IPS DF 19.7 (cell line): ENCODE results near the gene BPIFB2.
"Not testable (repeated sequence)": the region's sequence is repeated elsewhere in the genome, so short reads cannot be mapped to it uniquely, and the experiment has no call there.

Experiments used
- DNase-seq: peaks from one replicate; pipeline ENCODE4 v3.0.0-alpha.2; 2013; ENCODE audit warnings: low read depth, low spot score

The BPIFB2 gene

DNA sequence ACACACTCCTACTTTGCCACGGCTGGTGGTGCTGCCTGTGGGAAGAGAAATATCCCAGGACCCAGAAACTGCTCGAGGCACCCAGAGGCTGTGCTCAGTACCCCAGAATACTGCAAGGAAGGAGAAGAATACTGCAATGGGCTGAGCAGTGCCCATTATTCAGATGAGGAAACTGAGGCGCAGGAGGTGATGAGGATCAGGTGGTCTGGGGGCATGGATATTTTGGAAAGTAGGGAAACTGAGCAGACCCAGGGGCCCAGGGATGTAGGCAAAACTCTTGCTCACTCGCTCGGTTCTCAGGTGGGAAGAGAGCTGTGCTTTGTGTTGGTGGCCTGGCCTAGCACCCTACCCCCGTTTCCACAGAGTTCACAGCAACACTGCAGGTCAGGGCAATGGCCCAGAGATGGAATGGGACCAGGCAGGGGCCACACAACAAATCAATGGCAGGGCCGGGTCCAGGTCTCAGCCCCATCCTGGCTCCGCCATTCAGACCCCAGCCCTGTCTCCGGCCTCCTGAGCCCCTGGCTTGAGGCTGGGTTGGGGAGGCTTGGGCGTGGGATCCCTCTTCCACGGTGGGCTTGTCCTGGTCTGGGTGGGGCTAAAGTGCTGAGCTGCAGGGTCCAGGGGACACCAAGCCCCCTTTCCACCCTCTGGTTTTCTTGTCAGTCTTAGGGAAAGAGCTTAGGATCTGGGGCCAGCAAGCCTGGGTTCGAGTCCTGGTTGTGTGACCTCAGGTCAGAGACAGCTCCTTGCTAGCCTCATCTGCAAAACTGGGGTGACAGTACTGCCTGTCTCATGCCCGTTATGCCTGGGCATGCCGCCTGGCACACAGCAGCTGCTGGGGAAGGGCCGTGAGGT is 37.2 kb upstream of the BPIFB2 start:
- DNase-seq: no peak

GRCh38 chr20:32970973-32971300 is 36.6 kb upstream of the BPIFB2 start:
- no peak for DNase-seq

DNA sequence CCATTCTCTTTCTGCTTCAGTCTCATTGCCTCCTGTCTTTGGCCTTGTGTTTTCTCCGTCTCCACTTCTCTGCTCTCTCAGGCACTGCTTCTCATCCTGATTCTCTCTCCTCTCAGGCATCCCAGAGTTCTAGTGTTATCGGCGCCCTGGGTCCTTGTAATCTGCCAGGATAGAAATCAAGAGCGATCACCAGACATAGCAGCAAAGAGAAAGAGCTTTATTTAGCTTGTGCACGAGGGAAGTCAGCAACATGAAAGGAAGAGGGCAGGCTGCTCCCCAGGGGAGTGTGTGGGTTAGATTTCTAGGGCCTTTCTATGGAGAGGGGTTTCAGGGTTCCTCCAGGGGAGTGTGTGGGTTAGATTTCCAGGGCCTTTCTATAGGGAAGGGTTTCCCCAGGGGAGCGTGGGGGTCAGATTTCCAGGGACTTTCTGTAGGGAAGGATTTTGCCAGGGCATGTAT is 35.8 kb upstream of the BPIFB2 start:
- no peak for DNase-seq

DNA sequence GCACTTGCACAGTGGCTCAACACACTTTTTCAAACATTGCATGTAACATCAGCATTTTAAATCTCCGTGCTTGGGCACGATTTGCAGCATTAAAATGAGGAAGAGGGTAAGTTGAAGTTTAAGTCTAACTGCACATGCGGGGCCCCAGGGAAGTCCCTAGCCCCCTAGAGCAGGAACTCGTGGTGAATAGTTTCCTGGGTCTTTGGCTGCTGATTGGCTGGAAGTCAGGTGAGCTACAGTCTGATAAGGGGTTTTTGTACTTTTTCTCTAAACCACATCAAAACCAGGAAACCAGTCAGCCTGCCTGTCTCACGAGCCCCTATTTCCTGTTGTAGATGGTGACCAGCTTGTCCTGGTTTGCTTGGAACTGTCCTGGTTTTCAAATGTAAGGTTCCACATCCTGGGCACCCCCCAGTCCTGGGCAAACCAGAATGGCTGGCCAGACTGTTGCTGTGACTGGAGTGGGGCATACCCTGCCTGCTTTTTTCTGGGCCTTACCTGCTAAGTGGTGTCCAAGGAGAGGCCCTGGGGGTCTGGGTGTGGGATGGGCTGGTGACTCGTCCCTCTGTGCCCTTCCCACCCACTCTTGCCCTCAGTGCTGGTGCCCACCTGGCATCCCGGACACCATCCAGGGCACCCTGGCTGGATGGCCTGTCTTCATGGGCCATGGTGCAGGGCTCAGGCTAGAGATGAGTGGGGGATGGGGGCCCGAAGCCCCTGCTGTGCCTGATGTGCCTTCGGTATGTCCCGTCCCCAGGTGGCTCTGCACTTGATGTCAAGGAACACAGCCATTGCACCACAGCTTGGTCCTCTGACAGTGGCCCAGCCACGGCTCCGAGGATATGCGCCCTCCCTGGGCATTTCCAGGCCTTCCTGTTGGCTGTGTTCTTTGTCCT is 35.1 kb upstream of the BPIFB2 start:
- DNase-seq: no peak

GRCh38 chr20:32973077-32973717 is 34.3 kb upstream of the BPIFB2 start:
- DNase-seq: no peak

GRCh38 chr20:32974204-32975064 is 33.1 kb upstream of the BPIFB2 start:
- DNase-seq: not testable (repeated sequence)

DNA sequence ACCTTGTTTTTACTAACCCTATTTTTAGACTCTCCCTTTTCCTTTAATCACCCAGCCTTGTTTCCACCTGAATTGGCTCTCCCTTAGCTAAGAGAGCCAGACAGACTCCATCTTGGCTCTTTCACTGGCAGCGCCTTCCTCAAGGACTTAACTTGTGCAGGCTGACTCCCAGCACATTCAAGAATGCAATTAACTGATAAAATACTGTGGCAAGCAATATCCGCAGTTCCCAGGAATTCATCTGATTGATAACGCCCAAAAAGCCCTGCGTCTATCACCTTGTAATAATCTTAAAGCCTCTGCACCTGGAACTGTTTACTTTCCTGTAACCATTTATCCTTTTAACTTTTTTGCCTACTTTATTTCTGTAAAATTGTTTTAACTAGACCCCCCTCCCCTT is 32.4 kb upstream of the BPIFB2 start:
- DNase-seq: not testable (repeated sequence)

DNA sequence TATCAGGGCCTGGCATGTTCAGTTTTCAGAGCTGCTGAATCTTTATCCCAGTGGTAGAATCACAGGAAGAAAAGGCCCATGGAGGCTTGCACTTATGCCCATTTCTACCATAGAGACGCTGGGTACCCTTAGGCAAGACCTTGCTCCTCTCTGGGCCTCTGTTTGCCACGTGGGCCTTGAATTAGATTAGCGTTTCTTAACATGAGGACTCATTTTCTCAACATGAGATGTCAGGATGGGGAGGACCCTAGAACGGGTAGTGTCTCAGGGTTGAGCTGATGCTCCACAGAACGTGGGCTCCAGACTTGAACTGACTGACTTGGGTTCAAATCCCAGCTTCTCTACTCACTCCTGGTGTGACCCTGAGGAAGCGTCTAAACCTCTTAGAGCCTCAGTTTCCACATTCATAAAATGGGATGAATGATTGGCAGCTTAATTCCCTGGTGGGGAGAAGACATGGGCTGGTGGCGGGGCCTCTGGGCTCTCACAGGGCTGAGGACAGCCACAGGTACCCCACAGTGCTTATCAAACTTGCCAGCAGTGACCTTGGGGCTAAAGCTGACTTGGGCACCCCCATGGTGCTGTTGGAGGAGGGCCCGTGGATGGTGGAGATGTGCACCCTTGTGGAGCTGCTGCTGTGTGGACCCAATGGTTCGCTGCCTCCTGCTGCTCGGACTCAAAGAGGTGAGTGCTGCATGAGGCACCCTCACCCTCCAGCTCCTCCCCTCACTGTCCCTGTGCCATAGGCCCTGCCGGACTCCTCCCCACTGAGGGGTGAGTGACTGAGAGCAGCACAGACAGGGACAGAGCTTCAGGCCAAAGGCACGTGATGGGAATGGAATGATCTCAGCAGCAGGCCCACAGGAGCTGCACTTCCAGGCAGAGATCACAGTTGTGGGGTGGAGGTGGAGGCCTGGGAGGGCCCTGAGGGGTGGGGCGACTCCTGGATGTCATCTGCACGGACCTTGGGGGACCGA is 31.5 kb upstream of the BPIFB2 start:
- no peak for DNase-seq

- DNase-seq: no peak
Observed at GRCh38 chr20:32976746-32977145, 30.8 kb upstream of the BPIFB2 start.

- no peak for DNase-seq
Observed at GRCh38 chr20:32977281-32978008, 30.1 kb upstream of the BPIFB2 start.

DNA sequence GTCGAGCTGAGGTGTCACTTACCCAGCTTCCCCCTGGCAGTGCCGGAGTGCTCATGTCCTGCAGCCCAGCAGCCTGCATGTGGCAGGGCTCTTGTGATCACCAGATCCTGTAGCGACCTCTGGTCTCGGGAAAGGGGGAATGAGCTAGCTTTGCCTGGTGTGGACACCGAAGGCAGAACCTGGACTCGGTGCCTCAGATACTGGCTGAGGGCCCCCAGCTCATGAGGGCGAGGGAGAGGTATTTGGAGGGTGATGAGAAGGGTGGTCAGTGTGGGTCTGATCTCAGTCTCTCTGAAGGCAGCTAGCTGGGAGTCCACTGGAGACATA is 29.5 kb upstream of the BPIFB2 start:
- DNase-seq: no peak

DNA sequence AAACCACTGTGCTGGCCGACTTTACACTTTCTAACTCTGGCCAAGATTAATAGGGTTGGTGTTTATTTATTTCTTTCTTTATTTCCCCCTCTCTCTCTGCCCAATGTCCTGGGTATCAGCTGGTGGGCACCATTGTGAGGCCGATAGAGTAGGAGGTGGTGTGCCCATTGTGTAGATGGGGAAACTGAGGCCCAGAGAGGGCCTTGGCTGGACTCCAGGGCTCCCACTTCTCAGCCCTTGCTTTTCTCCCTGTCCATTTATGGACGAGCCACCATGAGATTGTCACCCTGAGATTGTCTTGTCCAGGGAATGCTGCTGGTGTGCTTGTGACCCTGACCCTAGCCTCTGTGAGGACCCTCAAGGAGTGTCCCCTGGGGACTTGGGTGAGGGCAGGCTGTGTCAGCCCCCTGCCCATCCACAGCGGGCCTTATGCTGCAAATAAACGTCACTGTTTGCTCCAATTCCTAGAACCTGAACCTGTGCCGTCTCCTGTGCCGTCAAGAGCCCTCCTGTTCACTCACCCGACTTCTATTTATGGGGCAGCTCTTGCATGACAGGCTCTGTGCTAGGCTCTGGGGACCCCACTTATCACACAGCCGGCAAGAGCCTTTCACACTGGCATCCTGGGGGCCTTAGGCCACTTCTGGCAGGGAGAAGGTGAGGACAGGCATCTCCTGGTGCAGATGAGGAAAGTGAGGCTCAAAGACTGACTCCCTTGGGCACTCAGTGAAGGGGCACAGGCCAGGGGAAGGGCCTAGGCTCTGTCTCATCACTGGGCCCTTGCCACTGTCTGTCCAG is 28.1 kb upstream of the BPIFB2 start:
- DNase-seq: no peak

DNA sequence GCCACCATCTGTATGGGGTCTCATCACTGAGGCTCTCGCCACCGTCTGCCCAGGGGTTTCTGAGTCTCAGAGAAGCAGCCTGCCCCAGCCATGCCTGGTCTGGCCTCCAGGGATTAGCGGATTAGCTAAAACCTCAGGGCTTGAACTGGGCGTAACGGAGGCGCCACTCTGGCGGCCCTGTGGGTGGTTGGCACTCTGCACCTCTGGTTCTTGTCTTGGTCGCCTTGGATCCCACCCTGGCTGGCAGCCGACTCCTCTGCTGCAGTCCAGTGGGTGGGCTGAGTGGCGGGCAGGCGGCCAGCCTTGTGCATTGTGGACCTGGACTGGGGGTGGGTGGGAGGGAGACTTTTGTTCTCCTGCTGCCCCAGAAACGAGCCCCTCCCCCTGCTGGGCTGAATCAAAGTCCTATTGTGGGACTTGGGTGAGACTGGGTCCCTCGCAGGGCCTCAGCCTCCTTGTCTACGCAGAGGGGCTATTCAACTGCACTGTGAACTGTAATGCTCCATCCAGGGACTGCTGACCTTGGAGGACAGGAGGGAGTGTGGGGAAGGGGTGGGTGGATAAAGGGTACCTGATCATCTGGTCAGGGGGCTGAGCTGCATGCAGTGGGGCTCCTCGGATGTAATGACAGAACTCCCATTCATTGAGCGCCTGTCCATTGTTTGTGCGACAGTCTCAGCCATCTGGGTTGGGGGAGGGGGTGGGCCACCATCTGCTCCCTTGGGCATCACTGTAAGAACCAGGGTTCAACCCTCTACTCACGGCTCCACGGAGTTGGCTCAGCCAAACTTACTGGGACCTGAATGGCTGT is 27.2 kb upstream of the BPIFB2 start:
- no peak for DNase-seq

DNA sequence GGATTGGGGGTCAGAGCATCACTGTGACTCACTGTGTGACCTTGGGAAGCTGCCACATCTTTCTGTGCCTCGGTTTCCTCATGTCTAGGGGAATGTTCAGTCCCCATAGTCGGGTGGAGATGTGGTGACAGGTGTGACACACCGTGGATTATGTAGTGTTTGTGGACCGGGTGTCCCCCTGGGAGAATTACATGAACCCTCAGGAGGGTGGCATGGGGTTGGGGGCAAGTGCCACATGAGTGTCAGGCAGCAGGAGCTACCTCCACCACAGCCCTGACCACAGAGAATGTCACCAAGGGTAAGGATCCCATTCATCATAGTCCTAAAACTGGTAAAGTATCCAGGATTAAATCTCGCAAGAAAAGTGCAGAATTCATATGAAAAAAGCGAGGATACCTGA is 26.5 kb upstream of the BPIFB2 start:
- no peak for DNase-seq

DNA sequence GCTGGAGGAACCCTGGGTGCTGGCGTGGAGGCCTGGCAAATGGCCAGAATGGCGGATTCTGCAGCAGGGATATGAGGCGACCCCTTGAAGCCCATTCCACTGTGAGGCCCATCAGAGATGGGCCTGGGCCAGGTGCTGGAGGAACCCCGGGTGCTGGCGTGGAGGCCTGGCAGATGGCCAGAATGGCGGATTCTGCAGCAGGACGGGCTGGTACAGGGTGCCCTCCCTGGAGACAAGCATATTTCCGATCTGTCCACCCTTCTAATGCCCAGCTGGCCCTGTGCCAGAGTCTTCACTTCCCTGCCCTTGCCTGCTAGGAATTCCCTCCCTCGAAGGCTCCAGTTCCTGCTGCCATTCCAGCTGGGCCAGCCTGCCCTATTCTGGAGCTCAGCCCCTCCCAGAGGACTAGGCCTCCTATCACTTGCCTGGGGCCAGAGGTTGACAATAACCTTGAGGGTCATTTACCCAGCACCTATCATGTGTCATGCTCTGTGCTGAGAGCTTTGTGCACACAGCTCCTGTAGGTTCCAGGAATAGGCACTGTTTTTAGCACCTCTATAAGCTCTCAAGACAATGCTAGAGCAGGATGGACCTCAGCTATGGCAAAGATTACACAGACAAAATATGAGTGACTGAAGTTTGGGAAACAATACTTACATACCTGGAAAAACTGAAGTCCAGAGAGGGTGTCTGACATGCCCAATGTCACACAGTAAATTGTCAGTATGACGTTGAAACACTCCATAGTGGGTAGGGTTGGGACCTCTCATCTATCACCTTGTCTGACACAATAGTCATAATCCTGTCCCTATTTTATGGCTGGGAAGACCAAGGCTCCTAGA is 24.7 kb upstream of the BPIFB2 start:
- no peak for DNase-seq

DNA sequence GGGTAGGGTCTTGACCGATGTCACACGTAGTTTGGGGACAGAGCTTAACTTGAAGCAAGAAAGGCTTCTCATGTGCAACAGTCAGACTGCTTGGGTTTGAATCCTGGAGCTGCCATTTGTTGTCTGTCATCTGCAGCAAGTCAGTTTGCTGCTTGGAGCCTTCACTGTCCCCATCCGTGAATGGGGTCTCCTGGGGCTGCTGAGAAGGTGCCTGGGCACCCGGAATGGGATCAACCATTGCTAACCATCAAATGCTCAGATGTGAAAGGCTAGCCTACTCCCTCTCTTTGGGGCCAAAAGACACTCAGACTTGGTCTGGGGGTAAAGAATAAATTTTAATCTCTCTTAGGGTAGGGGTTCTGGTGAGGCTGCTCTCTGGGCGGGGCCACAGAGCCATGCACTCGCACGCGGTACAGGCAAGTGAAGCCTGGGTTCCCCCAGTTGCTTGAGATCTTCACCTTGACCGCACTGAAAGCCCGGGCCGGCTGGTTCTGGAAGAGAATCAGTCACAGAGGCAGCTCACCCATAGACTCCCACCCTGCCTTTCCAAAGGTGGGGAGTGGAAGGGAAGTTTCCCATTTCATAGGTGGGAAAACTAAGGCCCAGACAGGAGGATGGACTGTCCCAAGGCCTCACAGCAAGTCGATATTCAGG is 23.9 kb upstream of the BPIFB2 start:
- DNase-seq: no peak
